NB4 (cell line): Measurements from ENCODE around the gene METTL14.
"Not testable (repeated sequence)": the region's sequence is repeated elsewhere in the genome, so short reads cannot be mapped to it uniquely, and the experiment has no call there.

Experiments used
- DNase-seq: peaks from one replicate; pipeline ENCODE4 v3.0.0; 2010; ENCODE audit warnings: low read depth
- H3K4me3 ChIP-seq: one replicate; pipeline ENCODE4 v1.5.1; 2011; ENCODE audit warnings: mild to moderate bottlenecking, low read depth, low read length, moderate library complexity
- MAX ChIP-seq: IDR thresholded peaks from 2 replicates; pipeline ENCODE4 v1.6.1; 2011; ENCODE audit warnings: low read depth, low read length
- MYC ChIP-seq: IDR thresholded peaks from 2 replicates; pipeline ENCODE4 v1.6.1; 2011; ENCODE audit warnings: low read depth, low read length
- POLR2A ChIP-seq: IDR thresholded peaks from 2 replicates; pipeline ENCODE4 v1.6.1; 2011; ENCODE audit warnings: mild to moderate bottlenecking; ENCODE audit not compliant: insufficient read length; ENCODE audit errors: extremely low read depth
- TF ChIP-seq, protein P1 (sequence below): IDR thresholded peaks from one replicate; pipeline ENCODE4 v1.5.1; 2012; ENCODE audit warnings: low read depth, low read length

METTL14 gene

GRCh38 chr4:118684873-118685811 is at the start of gene METTL14:
Gene METTL14 (plus strand): TSS chr4:118685392. CDS start chr4:118685535, 143 bp downstream.
- peak; percentile 95 for DNase-seq
- TF ChIP-seq, protein P1, sequence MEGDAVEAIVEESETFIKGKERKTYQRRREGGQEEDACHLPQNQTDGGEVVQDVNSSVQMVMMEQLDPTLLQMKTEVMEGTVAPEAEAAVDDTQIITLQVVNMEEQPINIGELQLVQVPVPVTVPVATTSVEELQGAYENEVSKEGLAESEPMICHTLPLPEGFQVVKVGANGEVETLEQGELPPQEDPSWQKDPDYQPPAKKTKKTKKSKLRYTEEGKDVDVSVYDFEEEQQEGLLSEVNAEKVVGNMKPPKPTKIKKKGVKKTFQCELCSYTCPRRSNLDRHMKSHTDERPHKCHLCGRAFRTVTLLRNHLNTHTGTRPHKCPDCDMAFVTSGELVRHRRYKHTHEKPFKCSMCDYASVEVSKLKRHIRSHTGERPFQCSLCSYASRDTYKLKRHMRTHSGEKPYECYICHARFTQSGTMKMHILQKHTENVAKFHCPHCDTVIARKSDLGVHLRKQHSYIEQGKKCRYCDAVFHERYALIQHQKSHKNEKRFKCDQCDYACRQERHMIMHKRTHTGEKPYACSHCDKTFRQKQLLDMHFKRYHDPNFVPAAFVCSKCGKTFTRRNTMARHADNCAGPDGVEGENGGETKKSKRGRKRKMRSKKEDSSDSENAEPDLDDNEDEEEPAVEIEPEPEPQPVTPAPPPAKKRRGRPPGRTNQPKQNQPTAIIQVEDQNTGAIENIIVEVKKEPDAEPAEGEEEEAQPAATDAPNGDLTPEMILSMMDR: no peak
- TF ChIP-seq MAX (peak; percentile 31; the same call in 1 of the 2 replicates), POLR2A (peak; percentile 65)
- H3K4me3 ChIP-seq: peak within 1 kb of the TSS; percentile 94

DNA sequence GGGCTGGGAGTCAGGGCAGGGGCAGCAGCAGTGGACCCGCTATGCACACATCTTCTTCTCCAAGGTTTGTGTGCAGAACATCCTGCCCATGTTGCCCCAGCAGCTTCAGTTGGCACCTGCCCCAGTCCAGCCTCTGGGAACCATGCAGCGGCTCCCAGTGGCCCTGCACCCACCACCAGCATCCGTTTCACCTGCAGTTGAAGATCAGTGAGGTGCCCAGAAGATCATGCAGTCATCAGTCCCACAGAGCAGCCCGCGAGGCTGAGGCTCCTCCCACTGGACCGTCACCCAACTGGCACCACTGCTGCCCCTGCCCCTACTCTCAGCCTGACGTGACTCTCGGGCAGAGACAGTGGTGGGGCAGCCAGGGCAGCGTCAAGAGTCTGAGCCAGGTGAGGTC is 49.1 kb upstream of the METTL14 start:
- H3K4me3 ChIP-seq, DNase-seq: not testable (repeated sequence)

DNA sequence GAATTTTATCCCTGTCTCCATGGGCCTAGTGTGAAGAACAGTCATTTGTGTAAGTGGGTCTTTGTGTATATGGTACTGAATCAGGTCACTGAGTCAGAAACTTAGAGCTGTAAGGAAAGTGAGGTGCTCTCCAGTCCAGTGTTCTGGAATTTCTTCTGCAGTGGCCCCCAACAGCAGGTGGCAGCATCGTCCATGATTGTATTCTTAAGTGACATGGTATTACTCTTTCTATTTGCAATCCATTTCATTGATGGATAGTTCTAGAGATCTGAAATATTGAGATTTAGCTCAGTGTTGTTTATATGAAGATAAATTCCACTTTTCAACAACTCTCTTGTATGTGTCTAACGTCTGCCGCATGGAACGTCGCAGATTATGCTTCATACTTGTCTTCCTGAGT is 20.5 kb upstream of the METTL14 start:
- TF ChIP-seq, protein P1: peak; percentile 27
- not testable (repeated sequence) for H3K4me3 ChIP-seq
- peak; percentile 45 for DNase-seq

GRCh38 chr4:118669220-118669619 is 16.0 kb upstream of the METTL14 start:
- H3K4me3 ChIP-seq: not testable (repeated sequence)
- peak; percentile 68 for DNase-seq

DNA sequence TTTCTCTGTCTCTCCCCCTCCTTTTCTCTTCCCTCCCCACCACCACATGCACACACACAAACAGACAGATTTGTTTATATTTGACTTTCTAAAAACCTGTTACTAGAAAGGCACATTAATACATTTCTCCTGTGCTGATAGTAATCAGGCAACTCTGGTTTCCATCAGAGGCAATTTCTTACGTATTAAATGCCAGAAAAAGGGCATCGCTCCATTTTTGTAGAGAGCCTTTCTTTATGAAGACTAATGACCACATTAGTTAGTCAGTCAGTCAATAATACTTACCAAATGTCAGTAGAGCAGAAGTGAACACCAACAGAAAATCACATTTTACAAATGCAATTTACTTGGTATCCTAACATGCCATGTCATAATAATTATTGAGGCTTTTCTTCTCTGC is 14.2 kb upstream of the METTL14 start:
- H3K4me3 ChIP-seq, DNase-seq: not testable (repeated sequence)

GRCh38 chr4:118676128-118676527 is 9.1 kb upstream of the METTL14 start:
- no peak for DNase-seq
- no peak overlapping the region for H3K4me3 ChIP-seq
- TF ChIP-seq, protein P1: peak; percentile 5
- no peak for TF ChIP-seq MAX

- TF ChIP-seq MYC: no peak
- TF ChIP-seq, protein P1: no peak
- TF ChIP-seq POLR2A: no peak
- TF ChIP-seq MAX: no peak
- peak; percentile 18 for DNase-seq
- no peak overlapping the region for H3K4me3 ChIP-seq
These were observed 4.4 kb upstream of the METTL14 start for GRCh38 chr4:118680808-118681207.

- peak; percentile 62 for DNase-seq
- TF ChIP-seq, protein P1: peak; percentile 39
- no peak for TF ChIP-seq MYC
- no peak overlapping the region for H3K4me3 ChIP-seq
These were observed 2.3 kb upstream of the METTL14 start for GRCh38 chr4:118682928-118683327.
